Activated CD8-positive, alpha-beta T cell treated with anti-CD3 and anti-CD28 coated beads, Interleukin-2, amount 10 ng/mL, durations not matched to agents 7 days and 5 days (primary cell): ENCODE results near the gene SH2D4B. TPM values are rescaled to one million over a fixed set of nuclear protein-coding genes. Genes with fewer than 3 reads are reported as not detected.

Experiments
- ATAC-seq: fragments of 150-1000 bp; cut with Tn5 transposase; one replicate; pipeline ENCODE4 v1.10.0; 2021; ENCODE audit warnings: moderate library complexity
- CTCF ChIA-PET: fragments of 350-600 bp; sonication (Branson Sonifier 250); formaldehyde crosslinking; loops from one replicate; lab custom pipeline; 2021; ENCODE audit warnings: antibody characterized with exemption; lab: Charles Lee
- POLR2A ChIA-PET: fragments of 350-600 bp; sonication (Branson Sonifier 250); formaldehyde crosslinking; loops from one replicate; lab custom pipeline; 2021; ENCODE audit warnings: antibody characterized with exemption; lab: Charles Lee
- DNase-seq: peaks from one replicate; pipeline ENCODE4 v3.0.0-alpha.2; 2020
- H3K27ac Mint-ChIP-seq: one replicate; pipeline ENCODE4 v1.8.0; 2021; ENCODE audit warnings: mild to moderate bottlenecking, mixed read lengths
- H3K27me3 Mint-ChIP-seq: one replicate; pipeline ENCODE4 v1.8.0; 2021; ENCODE audit warnings: low read depth, mixed read lengths
- H3K36me3 Mint-ChIP-seq: one replicate; pipeline ENCODE4 v1.8.0; 2021; ENCODE audit warnings: low read depth, mixed read lengths
- H3K4me1 Mint-ChIP-seq: one replicate; pipeline ENCODE4 v1.8.0; 2021; ENCODE audit warnings: low read depth, mixed read lengths
- H3K4me3 Mint-ChIP-seq: one replicate; pipeline ENCODE4 v1.8.0; 2021; ENCODE audit warnings: mild to moderate bottlenecking, mixed read lengths
- H3K9me3 Mint-ChIP-seq: one replicate; pipeline ENCODE4 v1.8.0; 2022; ENCODE audit warnings: mixed read lengths; ENCODE audit not compliant: insufficient read depth
- total RNA-seq, 2 experiments: library from RNA; stranded (reverse); gene quantifications; one replicate each; pipeline ENCODE4 v1.2.3, GENCODE V29; 2021

SH2D4B gene
- total RNA-seq, 2 experiments from 2014 or later = 0.13 to 0.21 TPM

DNA sequence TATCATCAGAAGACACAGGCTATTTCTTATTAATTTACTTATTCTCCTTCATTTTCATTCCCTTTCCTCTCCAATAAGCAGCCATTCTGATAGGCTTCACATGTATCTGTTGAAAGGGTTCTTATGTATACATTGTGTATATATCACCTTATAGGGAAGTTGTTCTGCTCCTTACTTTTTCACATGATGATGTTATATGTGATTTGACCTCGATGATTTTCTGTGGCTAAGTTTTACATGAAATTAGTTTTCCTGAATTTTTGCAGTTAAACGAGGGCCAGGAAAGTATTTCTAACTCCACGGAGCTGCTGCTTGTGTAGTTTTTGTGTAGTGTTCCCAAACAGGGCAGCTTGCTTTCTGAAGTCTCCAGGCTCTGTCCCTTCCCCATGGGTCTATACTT, 84.5 kb downstream of the SH2D4B start:
- ATAC-seq (no peak), DNase-seq (no peak)
- H3K27me3 Mint-ChIP-seq = no peaks in the 10 kb centered on the region
- H3K27ac Mint-ChIP-seq = no peak overlapping the region
- CTCF ChIA-PET = interaction anchor here (1.2 to 1.6 kb wide), 2 partner anchors 23 to 41 kb away, joined by 4 read pairs; no protein-coding TSS in a partner anchor
- POLR2A ChIA-PET = no interaction called here
- H3K4me3 Mint-ChIP-seq = no peak overlapping the region
- no peaks in the 10 kb centered on the region for H3K9me3 Mint-ChIP-seq
- H3K4me1 Mint-ChIP-seq = no peaks in the 10 kb centered on the region
- no peaks in the 10 kb centered on the region for H3K36me3 Mint-ChIP-seq

DNA sequence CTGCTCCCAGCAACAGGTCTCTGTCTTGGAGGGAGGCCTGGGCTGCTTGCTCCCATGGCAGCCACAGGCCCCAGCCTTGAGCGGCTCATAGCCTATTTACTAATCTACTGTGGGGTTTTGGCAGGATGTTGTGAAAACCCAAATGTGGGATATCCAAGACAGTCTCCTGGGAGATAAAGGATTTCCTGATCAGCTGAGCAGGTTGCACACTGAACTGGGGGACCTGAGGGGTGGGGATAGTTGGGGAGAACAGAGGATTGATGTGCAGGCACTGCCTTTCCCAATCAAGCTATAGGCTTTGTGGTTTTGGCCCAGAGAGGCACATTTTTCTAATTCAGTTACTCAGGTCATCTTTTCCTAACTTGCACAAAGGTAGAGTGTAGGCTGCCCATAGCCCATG, 92.6 kb downstream of the SH2D4B start:
- no peaks in the 10 kb centered on the region for H3K9me3 Mint-ChIP-seq
- no peak overlapping the region for H3K4me3 Mint-ChIP-seq
- no peaks in the 10 kb centered on the region for H3K4me1 Mint-ChIP-seq
- H3K27ac Mint-ChIP-seq = no peak overlapping the region
- H3K36me3 Mint-ChIP-seq = no peaks in the 10 kb centered on the region
- ATAC-seq (no peak), DNase-seq (no peak)
- POLR2A ChIA-PET = no interaction called here
- no peaks in the 10 kb centered on the region for H3K27me3 Mint-ChIP-seq
- CTCF ChIA-PET = no interaction called here

DNA sequence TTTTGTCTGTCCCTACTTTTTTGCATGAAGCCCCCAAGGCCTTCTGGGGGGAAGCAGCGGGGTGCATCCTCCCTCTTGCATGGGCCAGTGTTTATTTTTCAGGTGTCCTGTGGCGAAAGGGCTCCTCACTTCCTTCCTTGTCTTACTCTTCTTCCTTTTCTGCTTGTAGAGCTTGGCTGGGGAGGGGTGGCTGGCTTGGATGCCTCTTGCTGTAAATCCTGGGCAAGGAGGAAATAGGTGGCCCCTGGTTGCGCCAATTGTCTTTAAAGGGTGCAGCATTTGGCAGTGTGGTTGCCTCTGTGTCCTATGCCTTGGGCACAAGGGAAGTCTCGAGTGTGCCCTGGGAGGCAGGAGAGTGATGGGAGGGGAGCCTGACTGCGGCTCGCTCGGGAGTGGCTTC, 95.0 kb downstream of the SH2D4B start:
- H3K4me1 Mint-ChIP-seq = no peaks in the 10 kb centered on the region
- POLR2A ChIA-PET = no interaction called here
- no peaks in the 10 kb centered on the region for H3K9me3 Mint-ChIP-seq
- ATAC-seq (no peak), DNase-seq (no peak)
- H3K27ac Mint-ChIP-seq = no peak overlapping the region
- CTCF ChIA-PET = no interaction called here
- H3K4me3 Mint-ChIP-seq = no peak overlapping the region
- H3K36me3 Mint-ChIP-seq = no peaks in the 10 kb centered on the region
- H3K27me3 Mint-ChIP-seq = peaks cover 9% of the 10 kb centered on the region

DNA sequence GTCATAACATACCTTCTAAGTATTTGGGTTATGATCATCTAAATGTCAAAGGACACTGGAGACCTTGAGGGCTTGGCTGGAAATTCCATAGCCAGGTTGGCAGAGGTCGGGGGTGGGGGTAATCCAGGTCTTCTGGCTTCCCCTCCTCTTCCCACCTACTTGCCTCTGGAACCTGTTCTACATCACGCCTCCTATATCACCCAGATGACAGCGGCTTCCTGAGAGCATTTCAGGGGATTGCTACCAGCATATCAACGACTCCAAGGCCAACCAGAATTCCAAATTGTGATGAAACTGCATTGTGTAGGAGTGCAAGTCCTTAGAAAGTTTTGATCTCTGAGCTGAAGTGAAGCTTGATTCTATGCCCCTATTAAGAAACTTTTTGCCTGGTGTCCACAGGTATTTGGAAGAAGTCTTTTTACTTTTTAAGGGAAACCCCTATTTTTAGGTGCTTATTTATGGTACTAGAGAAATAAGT, 95.7 kb downstream of the SH2D4B start:
- Mint-ChIP-seq H3K36me3 (no peaks in the 10 kb centered on the region), H3K9me3 (no peaks in the 10 kb centered on the region), H3K4me3 (no peak overlapping the region), H3K27me3 (peaks cover 14% of the 10 kb centered on the region), H3K27ac (no peak overlapping the region), H3K4me1 (no peaks in the 10 kb centered on the region)
- DNase-seq (no peak), ATAC-seq (no peak)
- ChIA-PET POLR2A (no interaction called here), CTCF (interaction anchor here (1.5 kb wide), 1 partner anchor 29 kb away, joined by 3 read pairs; no protein-coding TSS in a partner anchor)

DNA sequence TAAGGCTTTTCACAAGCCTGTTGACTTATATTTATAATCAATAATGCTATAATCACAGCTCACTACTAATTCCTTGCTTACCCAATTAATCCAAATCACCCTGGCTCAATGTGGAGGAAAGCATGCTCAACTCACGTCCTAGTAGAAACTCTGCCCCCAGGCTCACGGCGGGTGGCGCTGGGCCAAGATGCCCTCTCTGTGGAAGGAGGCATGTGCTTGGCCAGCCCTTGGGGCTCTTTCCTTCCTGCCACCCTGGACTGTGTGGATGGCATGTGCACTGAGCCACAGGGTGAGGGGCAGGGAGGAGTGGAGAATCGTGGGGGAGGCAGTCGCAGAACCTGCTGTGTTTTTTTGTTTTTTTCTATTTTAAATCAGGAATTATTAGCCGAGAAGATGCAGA, 96.2 kb downstream of the SH2D4B start:
- H3K27ac Mint-ChIP-seq = no peak overlapping the region
- CTCF ChIA-PET = interaction anchor here (1.5 kb wide), 1 partner anchor 29 kb away, joined by 3 read pairs; no protein-coding TSS in a partner anchor
- POLR2A ChIA-PET = no interaction called here
- H3K4me3 Mint-ChIP-seq = no peak overlapping the region
- H3K36me3 Mint-ChIP-seq = no peaks in the 10 kb centered on the region
- DNase-seq (no peak), ATAC-seq (no peak)
- no peaks in the 10 kb centered on the region for H3K9me3 Mint-ChIP-seq
- H3K4me1 Mint-ChIP-seq = no peaks in the 10 kb centered on the region
- peaks cover 17% of the 10 kb centered on the region for H3K27me3 Mint-ChIP-seq

DNA sequence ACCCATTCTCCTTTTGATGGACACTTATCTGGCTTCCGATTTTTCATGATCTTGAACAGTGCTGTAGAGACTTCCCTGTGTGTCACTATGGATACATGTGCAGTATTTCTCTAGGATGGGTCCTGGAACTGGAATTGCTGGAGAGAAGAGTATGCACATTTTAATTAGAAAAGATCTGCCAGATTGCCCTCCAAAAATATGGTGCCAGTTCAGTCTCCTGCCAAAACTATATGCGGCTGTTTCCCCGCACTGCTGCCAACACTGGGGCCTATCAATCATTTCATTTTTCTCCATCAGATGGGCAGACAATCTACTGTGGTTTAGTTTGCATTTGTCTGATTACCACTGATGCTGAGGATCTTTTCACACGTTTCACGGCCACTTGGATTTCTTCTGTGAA, 105.0 kb downstream of the SH2D4B start:
- no peaks in the 10 kb centered on the region for H3K4me1 Mint-ChIP-seq
- H3K4me3 Mint-ChIP-seq = no peak overlapping the region
- no peak for DNase-seq
- no peak overlapping the region for H3K27ac Mint-ChIP-seq
- peaks cover 29% of the 10 kb centered on the region for H3K27me3 Mint-ChIP-seq
- POLR2A ChIA-PET = interaction anchor here (0.6 kb wide), 1 partner anchor 1229 kb away, joined by 3 read pairs; no protein-coding TSS in a partner anchor
- H3K36me3 Mint-ChIP-seq = no peaks in the 10 kb centered on the region
- CTCF ChIA-PET = no interaction called here
- no peak for ATAC-seq
- no peaks in the 10 kb centered on the region for H3K9me3 Mint-ChIP-seq

- no peak overlapping the region for H3K4me3 Mint-ChIP-seq
- ATAC-seq (no peak), DNase-seq (no peak)
- ChIA-PET POLR2A (no interaction called here), CTCF (interaction anchor here (1.0 to 1.4 kb wide), 2 partner anchors 15 to 17 kb away, joined by 3 to 5 read pairs; no protein-coding TSS in a partner anchor)
- no peaks in the 10 kb centered on the region for H3K9me3 Mint-ChIP-seq
- no peaks in the 10 kb centered on the region for H3K36me3 Mint-ChIP-seq
- H3K27ac Mint-ChIP-seq = no peak overlapping the region
- H3K4me1 Mint-ChIP-seq = no peaks in the 10 kb centered on the region
- H3K27me3 Mint-ChIP-seq = peaks cover 18% of the 10 kb centered on the region
Measured at GRCh38 chr10:80646366-80646765, 108.7 kb downstream of the SH2D4B start.

DNA sequence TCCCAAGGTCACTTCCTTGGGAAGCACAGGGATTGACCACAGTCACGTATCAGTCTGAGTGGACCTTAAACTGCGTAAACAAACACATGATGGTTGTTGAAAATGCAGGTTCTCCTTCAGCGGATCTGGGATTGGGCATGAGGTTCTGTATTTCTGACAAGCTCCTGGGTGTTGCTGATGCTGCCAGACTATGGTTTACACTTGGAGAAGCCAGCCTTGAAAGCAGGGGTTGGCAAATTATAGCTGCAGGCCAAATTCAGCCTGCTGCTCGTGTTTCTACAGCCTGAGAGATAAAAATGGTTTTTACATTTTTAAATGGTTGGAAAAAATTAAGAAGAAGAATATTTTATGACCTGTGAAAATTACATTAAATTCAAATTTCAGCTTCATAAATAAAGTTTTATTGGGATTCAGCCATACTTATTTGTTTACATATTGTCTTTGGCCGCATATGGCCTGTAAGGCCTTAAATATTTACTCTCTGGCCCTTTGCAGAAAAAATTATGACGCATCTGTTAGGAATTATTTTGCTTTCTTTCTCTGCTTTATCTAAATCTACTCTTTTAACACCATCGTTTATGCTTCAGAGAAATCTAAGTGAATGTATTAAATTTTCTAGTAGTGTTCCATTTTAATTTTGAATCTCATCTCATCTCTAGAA, 109.6 kb downstream of the SH2D4B start:
- Mint-ChIP-seq H3K36me3 (no peaks in the 10 kb centered on the region), H3K27me3 (peaks cover 20% of the 10 kb centered on the region), H3K27ac (no peak overlapping the region), H3K4me3 (no peak overlapping the region), H3K9me3 (no peaks in the 10 kb centered on the region), H3K4me1 (no peaks in the 10 kb centered on the region)
- CTCF ChIA-PET = no interaction called here
- DNase-seq (no peak), ATAC-seq (no peak)
- POLR2A ChIA-PET = no interaction called here

GRCh38 chr10:80648106-80648505, 110.4 kb downstream of the SH2D4B start:
- POLR2A ChIA-PET = no interaction called here
- Mint-ChIP-seq H3K4me1 (no peaks in the 10 kb centered on the region), H3K36me3 (no peaks in the 10 kb centered on the region), H3K27ac (no peak overlapping the region), H3K9me3 (no peaks in the 10 kb centered on the region), H3K27me3 (peaks cover 18% of the 10 kb centered on the region), H3K4me3 (no peak overlapping the region)
- DNase-seq (no peak), ATAC-seq (no peak)
- CTCF ChIA-PET = no interaction called here

GRCh38 chr10:80649183-80649582, 111.5 kb downstream of the SH2D4B start:
- Mint-ChIP-seq H3K36me3 (no peaks in the 10 kb centered on the region), H3K9me3 (no peaks in the 10 kb centered on the region), H3K27ac (no peak overlapping the region), H3K27me3 (peaks cover 17% of the 10 kb centered on the region), H3K4me3 (no peak overlapping the region), H3K4me1 (no peaks in the 10 kb centered on the region)
- DNase-seq = no peak
- ATAC-seq = no peak
- ChIA-PET CTCF (interaction anchor here (1.0 kb wide), 1 partner anchor 14 kb away, joined by 6 read pairs; no protein-coding TSS in a partner anchor), POLR2A (no interaction called here)

- ATAC-seq (no peak), DNase-seq (no peak)
- ChIA-PET CTCF (no interaction called here), POLR2A (no interaction called here)
- Mint-ChIP-seq H3K4me1 (no peaks in the 10 kb centered on the region), H3K4me3 (no peak overlapping the region), H3K36me3 (no peaks in the 10 kb centered on the region), H3K9me3 (no peaks in the 10 kb centered on the region), H3K27ac (no peak overlapping the region), H3K27me3 (peaks cover 5% of the 10 kb centered on the region)
Measured at GRCh38 chr10:80655898-80656297, 118.2 kb downstream of the SH2D4B start.

DNA sequence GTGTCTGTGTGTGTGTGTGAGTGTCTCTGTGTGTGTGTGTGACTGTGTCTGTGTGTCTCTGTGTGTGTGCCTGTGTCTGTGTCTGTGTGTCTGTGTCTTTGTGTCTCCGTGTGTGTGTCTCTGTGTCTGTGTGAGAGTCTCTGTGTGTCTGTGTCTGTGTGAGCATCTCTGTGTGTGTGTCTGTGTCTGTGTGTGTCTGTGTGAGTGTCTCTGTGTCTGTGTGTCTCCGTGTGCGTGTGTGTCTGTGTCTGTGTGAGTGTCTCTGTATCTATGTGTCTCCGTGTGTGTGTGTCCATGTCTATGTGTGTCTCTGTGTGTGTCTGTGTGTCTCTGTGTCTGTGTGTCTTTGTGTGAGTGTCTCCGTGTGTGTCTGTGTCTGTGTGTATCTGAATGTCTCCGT, 120.4 kb downstream of the SH2D4B start:
- ATAC-seq (no peak), DNase-seq (no peak)
- Mint-ChIP-seq H3K27ac (no peak overlapping the region), H3K4me3 (no peak overlapping the region), H3K27me3 (peaks cover 3% of the 10 kb centered on the region), H3K36me3 (no peaks in the 10 kb centered on the region), H3K4me1 (no peaks in the 10 kb centered on the region), H3K9me3 (no peaks in the 10 kb centered on the region)
- ChIA-PET CTCF (no interaction called here), POLR2A (no interaction called here)
